ENCODE data around the gene CFAP61.
"Not testable (repeated sequence)": the region's sequence is repeated elsewhere in the genome, so short reads cannot be mapped to it uniquely, and the experiment has no call there.

CFAP61 gene

DNA sequence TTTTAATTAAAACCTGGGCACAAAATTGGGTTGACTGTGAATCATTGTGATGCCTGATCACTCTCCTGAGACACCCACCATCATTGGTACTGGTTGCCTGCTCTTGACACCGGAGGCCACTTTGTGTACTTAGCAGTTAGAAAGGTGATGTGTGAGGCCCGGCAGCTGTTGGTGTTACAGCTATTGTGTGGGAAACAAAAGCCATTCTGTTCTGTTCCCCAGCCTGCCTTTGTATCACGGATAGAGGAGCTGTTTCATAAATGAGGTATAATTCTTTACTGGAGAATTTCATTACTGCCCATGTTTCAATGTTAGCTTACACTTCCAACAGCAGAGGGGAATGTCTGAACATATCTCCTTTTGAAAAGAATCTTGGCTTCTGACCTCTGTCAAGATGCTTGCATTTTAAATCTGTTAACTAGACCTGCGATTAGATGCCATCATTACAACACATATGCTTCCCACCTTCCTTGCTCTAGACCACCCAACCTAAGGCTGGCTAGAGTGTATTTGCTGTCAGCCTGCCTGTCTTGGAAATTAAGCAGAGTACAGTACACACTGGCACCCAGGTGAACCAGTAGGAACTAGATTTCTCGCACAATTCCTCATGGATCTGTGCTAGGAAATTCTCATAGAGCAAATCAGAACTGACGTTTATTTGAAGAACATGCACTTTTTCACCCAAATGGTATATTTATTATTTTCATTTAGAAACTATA lies 173.2 kb downstream of the CFAP61 start:
- in situ Hi-C loops (cut with MboI; ENCODE audit: low sequenced_read_pairs), result no loop called here

DNA sequence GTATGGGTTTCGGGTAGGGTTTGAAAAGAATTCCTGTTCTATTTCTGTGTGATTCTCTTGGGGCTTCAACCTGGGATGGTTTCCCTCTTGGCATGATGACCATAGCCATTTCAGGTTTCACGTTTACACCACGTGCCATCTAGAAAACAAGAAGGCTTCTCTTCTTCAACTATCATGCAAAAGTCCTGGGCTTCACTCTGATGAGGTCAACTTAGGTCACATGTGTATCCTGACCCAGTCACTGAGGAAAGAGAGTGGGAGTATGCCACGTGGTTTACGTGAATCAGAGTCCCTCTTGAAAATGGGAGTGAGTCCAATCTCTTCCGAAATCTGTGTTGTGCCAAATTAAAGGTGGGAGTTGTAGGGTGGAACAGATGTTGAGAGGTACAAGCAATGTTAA lies 174.2 kb downstream of the CFAP61 start:
- in situ Hi-C loops (cut with MboI; ENCODE audit: low sequenced_read_pairs), result no loop called here

DNA sequence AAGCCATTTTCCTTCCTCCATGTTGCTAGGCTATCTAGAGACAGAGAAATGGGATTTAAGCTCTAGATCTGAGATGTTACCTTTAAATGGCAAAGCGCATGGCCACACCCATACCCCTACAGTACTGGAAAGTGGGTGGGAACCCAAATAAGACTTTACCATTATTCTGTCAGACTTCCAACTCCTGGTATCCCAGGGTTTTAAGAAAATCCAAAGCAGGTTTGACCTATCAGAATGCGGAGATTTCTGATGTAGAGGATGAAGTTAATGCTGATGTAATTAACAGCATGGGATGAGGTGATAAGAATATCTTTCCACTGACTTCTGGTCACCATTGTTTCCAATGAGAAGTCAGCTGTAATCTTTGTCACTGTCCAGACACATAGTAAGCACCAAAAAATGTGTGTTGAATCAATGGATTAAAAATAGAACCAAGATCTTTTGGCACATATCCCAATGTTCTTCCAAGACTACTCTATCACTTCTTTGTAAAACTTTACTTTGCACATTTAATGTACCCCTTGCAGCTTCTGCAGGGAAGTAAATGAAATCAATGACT lies 174.8 kb downstream of the CFAP61 start:
- in situ Hi-C loops (cut with MboI; ENCODE audit: low sequenced_read_pairs), result no loop called here

DNA sequence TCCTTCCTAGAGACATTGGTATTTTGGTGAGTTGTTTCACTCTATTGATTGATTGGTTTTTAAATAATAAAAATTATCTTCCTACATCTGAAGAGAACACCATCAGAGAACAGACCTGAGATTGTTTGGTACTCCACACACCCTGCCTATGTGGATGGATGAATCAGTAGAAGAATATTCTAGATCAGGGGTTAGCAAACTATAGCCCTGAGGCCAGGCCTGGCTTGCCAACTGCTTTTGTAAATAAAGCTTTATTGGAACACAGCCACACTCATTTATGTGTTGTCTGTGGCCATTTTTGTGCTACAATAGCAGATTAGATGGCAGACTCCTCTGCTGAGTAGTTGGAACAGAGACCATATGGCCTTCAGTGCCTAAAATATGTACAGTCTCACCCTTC lies 176.0 kb downstream of the CFAP61 start:
- in situ Hi-C loops (cut with MboI; ENCODE audit: low sequenced_read_pairs), result no loop called here

- in situ Hi-C loops (cut with MboI; ENCODE audit: low sequenced_read_pairs), result no loop called here
These were observed 177.3 kb downstream of the CFAP61 start for GRCh38 chr20:20229595-20229994.

GRCh38 chr20:20230741-20231140 lies 178.4 kb downstream of the CFAP61 start:
- in situ Hi-C loops (cut with MboI; ENCODE audit: low sequenced_read_pairs), result no loop called here

- in situ Hi-C loops (cut with MboI; ENCODE audit: low sequenced_read_pairs), result no loop called here
These were observed 179.4 kb downstream of the CFAP61 start for GRCh38 chr20:20231528-20232298.

- in situ Hi-C loops (cut with MboI; ENCODE audit: low sequenced_read_pairs), result no loop called here
These were observed 180.7 kb downstream of the CFAP61 start for GRCh38 chr20:20233041-20233514.

- in situ Hi-C loops (cut with MboI; ENCODE audit: low sequenced_read_pairs), result no loop called here
These were observed 183.3 kb downstream of the CFAP61 start for GRCh38 chr20:20235681-20236080.

- in situ Hi-C loops (cut with MboI; ENCODE audit: low sequenced_read_pairs), result no loop called here
These were observed 185.0 kb downstream of the CFAP61 start for GRCh38 chr20:20237093-20237959.

- in situ Hi-C loops (cut with MboI; ENCODE audit: low sequenced_read_pairs), result no loop called here
These were observed 189.6 kb downstream of the CFAP61 start for GRCh38 chr20:20241976-20242375.

DNA sequence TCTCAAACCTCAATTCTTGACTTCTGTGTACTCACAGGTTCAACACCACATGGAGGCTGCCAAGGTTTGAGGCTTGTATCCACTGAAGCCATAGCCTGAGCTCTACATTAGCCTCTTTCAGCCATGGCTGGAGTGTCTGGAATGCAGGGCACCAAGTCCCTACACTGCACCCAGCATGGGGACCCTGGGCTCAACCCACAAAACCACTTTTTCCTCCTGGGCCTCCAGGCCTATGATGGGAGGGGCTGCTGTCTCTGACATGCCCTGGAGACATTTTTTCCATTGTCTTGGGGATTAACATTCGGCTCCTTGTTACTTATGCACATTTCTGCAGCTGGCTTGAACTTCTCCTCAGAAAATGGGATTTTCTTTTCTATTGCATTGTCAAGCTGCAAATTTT lies 192.1 kb downstream of the CFAP61 start:
- in situ Hi-C loops (cut with MboI; ENCODE audit: low sequenced_read_pairs), result not testable (repeated sequence)

- in situ Hi-C loops (cut with MboI; ENCODE audit: low sequenced_read_pairs), result no loop called here
These were observed 194.8 kb downstream of the CFAP61 start for GRCh38 chr20:20246996-20247633.

DNA sequence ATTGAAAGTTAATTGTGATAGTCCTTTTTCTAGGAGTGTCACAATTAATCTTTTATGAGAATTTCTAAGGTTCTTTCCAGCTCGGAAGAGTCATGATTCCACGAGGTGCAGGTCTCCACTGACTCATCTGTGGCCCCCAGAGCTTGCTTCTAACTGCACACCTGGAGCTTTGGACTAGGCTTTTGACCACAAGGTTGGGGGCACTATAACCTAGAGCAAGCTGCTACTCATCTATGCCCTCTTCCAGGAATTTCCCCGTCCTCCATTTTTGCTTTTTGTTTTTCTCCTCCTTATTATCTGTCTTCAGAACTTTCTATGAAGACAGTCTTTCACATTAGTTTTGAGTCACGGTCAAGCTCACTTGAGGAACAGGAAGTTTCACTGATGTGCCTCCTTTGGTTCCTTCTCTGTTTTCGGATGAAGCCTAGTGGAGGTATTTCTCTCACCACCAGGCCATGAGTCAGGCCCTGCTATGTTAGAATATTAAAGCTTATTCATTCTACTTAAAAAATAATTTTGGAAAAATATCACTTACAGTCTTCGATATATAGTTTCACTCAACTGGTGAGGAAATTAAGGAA lies 196.4 kb downstream of the CFAP61 start:
- in situ Hi-C loops (cut with MboI; ENCODE audit: low sequenced_read_pairs), result no loop called here

DNA sequence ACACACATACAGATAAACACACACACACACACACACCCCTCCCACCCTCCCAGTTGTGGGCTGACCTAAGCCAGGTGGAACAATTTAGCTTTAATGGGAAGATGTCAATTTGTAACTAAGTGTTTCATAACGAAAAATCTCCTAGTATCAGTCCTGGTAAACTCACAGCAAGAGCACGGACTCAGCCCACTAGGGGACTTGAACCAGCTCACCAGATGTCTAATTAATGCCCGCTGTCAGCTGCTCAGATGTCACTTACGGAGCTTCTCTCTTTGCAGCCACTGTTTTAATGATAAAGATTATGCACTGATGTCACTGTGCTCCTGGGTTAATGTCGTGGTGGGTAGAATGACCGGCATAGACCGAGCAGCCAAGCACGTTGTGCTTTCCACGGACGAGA lies 199.0 kb downstream of the CFAP61 start:
- in situ Hi-C loops (cut with MboI; ENCODE audit: low sequenced_read_pairs), result no loop called here

- in situ Hi-C loops (cut with MboI; ENCODE audit: low sequenced_read_pairs), result no loop called here
These were observed 199.5 kb downstream of the CFAP61 start for GRCh38 chr20:20251836-20252235.

- in situ Hi-C loops (cut with MboI; ENCODE audit: low sequenced_read_pairs), result no loop called here
These were observed 200.9 kb downstream of the CFAP61 start for GRCh38 chr20:20253039-20253743.

GRCh38 chr20:20253744-20254330 lies 201.5 kb downstream of the CFAP61 start:
- in situ Hi-C loops (cut with MboI; ENCODE audit: low sequenced_read_pairs), result no loop called here

- in situ Hi-C loops (cut with MboI; ENCODE audit: low sequenced_read_pairs), result no loop called here
These were observed 202.8 kb downstream of the CFAP61 start for GRCh38 chr20:20255099-20255498.

All from HL-60/S4 treated with retinoic acid at 250 ng/mL for 4 days and 3 days (cell line).